Esophagus muscularis mucosa (tissue), 4 donors: ENCODE data around the gene GTF3C4.

Experiments
- CTCF ChIP-seq, 3 experiments: fragments of 200-600 bp in 2 of 3; fragments of 450-650 bp in 1 of 3; sonication (generic) in 2 of 3; IDR thresholded peaks; one replicate each; pipeline ENCODE4 v1.5.1; 2017 to 2019; ENCODE audit warnings: antibody characterized with exemption in 3 of 3, mild to moderate bottlenecking in 2 of 3, moderate library complexity in 1 of 3
- EP300 ChIP-seq: sonication (generic); formaldehyde crosslinking; IDR thresholded peaks from one replicate; pipeline ENCODE4 v1.6.1; 2017; ENCODE audit warnings: antibody characterized with exemption
- POLR2A ChIP-seq: fragments of 450-650 bp; IDR thresholded peaks from one replicate; pipeline ENCODE4 v1.6.1; 2017; ENCODE audit warnings: antibody characterized with exemption, moderate library complexity, mild to moderate bottlenecking, low read depth

GRCh38 chr9:132663117-132663516 lies 7.1 kb upstream of the GTF3C4 start:
- TF ChIP-seq EP300 (no peak), CTCF (IDR thresholded peaks at IDR 0.05) (no peak), POLR2A (no peak)
